Lower leg skin (tissue), 4 donors: Measurements from ENCODE around the gene B3GNT4. TPM values are rescaled to one million over a fixed set of nuclear protein-coding genes. Genes with fewer than 3 reads are reported as not detected.
A peak's percentile ranks its signal among the peaks of the same experiment; 100 is the strongest.

Experiments
- DNase-seq, 2 donors: peaks; one replicate each; pipeline ENCODE4 v3.0.0-alpha.2; 2019; ENCODE audit warnings: low spot score in 2 of 2
- H3K4me3 ChIP-seq: fragments of 200-600 bp; sonication (generic); 2 replicates; pipeline ENCODE4 v1.5.1; 2017; ENCODE audit warnings: mild to moderate bottlenecking, low read depth; ENCODE audit not compliant: poor library complexity, severe bottlenecking
- CTCF ChIP-seq, 3 donors: fragments of 450-650 bp; IDR thresholded peaks; one replicate each; pipeline ENCODE4 v1.5.1; 2016; ENCODE audit warnings: antibody characterized with exemption in 3 of 3, mild to moderate bottlenecking in 3 of 3, moderate library complexity in 2 of 3
- POLR2A ChIP-seq, 2 donors: fragments of 450-650 bp; IDR thresholded peaks; one replicate each; pipeline ENCODE4 v1.6.1; 2016 to 2017; ENCODE audit warnings: antibody characterized with exemption in 2 of 2, mild to moderate bottlenecking in 1 of 2, moderate library complexity in 1 of 2
- WGBS, 2 donors: methylation state at CpG; one replicate each; pipeline ENCODE4 v1.1.5; 2018; 5-methylcytosine and 5-hydroxymethylcytosine counted together
- intact Hi-C: fragments of 100-400 bp; cut with DNase I; formaldehyde crosslinking; loops from one replicate; pipeline ENCODE4 v1.15.0; 2023; ENCODE audit warnings: low total_unique reads
- total RNA-seq, 4 donors: library from RNA; depleted of rRNA; stranded (reverse); fragments of >200 nt; gene quantifications; one replicate each; pipeline ENCODE4 v1.1.0, GENCODE V29; 2016

Gene B3GNT4
- total RNA-seq, 4 donors from 2014 or later, result 7.4 to 14.9 (median 8.1) TPM

GRCh38 chr12:122215771-122216170, 12.3 kb downstream of the B3GNT4 start:
- intact Hi-C loops, result no loop called here
- TF ChIP-seq CTCF (IDR thresholded peaks at IDR 0.05) (no peak), POLR2A (IDR thresholded peaks at IDR 0.05) (no peak)
- no peak for DNase-seq
- H3K4me3 ChIP-seq, result no peak overlapping the region
- 87 to 91% methylated on average over 5 of the region's 5 CpGs for WGBS, 2 donors

DNA sequence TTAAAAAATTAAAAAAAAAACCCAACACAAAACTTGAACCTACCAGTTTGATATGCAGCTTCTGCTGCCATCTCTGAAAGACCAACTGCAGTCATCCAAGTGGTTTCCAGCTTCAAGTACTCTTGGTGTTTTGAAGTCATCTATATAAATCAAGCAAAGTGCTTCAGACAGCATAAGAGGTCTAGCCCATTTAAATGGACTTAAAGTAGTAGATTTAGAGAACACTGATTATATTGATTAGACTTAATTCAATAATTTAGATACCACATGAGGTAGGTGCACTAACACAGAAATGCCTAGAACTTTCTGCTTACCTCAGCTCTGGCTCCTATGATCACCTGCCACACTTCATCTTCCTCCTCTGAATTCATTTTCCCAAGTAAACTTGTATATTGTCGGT, 12.9 kb downstream of the B3GNT4 start:
- TF ChIP-seq POLR2A (IDR thresholded peaks at IDR 0.05), result no peak
- TF ChIP-seq CTCF (IDR thresholded peaks at IDR 0.05), result no peak
- intact Hi-C loops, result no loop called here
- H3K4me3 ChIP-seq, result no peak overlapping the region
- no peak for DNase-seq
- 97 to 98% methylated on average over 1 of the region's 1 CpG for WGBS, 2 donors

DNA sequence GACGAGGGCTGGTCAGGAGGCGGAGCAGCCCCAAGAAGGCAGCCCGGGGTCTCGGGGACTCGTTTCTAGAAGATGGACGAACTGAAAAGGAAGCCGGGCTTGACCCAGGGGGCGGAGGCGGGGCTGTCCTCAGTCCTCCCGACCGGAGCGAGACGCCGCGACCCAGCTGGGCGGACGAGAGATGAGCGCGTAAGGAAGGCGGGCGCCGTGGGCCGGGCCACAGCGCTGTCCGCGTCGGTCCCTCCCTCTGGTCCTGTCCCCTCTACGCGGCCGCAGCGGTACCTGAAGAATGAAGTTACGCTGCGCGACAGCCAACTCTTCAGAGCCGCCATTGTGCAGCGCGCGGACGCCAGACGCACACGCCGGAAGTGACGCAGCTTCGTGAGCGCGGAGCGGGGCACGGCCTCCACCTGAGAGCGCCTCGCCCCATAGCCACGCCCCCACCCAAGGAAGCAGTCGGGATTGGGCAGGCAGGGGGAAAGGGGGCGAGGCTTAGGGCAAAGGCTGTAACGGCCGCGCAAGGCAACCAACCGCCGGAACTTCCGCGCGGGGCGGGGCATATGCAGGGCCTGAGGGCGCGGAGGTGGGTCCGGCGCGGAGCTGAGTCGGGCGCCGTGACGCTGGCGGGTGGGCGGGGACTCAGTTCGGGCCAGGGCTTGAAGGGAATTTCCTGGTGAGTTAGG, 22.3 kb downstream of the B3GNT4 start, which contains the start of gene DIABLO:
Gene DIABLO (minus strand): TSS at position 370 of the 683 bp plus-strand sequence. CDS start 38 bp downstream, at position 332.
- peak; percentile 99 to 100 for DNase-seq
- WGBS, 2 donors, result 0 to 1% methylated on average over 46 to 70 of the region's 74 CpGs
- no peak for TF ChIP-seq CTCF (IDR thresholded peaks at IDR 0.05)
- TF ChIP-seq POLR2A (IDR thresholded peaks at IDR 0.05), result peak in 1 of 2 donors; percentile 86
- H3K4me3 ChIP-seq, result peak within 1 kb of the TSS; percentile 91
- intact Hi-C loops, result no loop called here

DNA sequence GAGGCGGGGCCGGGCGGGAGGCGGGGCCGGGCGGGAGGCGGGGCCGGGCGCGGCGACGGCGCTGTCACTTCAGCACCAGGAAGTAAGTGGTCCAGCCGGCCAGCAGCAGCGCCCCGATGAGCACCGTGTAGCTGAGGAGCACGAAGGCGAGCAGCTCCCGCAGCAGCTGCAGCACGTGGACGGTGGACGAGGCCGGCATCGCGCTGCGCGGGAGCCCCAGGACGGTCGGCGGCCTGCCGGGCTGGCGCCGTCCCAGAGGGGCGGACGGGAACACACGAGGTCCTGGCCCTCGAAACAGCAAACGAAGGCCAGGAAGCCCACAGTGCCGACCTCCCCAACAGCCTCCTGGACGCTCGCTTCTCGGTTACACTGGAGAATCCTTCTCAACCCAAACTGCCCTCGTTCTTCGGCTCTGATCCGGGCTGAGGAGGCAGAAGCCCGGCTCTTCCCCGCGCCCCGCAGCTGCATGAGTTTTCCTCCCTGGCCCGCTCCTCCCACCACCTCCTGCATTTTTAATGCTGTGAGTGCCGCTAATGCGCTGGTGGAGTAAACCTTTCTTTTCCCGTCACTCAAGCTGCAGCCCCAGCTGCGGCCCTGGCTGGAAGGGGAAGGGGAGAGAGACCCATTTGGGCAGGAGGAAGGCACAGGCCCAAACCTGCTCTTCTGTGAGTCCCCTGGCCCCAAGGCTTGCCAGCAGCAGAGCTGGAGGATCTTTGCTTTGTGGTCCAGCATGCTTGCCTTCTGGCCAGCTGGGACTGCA, 23.0 kb downstream of the B3GNT4 start:
- DNase-seq, result no peak
- no peak for TF ChIP-seq POLR2A (IDR thresholded peaks at IDR 0.05)
- WGBS, 2 donors, result 7 to 10% methylated on average over 30 to 36 of the region's 55 CpGs
- H3K4me3 ChIP-seq, result no peak overlapping the region
- intact Hi-C loops, result no loop called here

- 91 to 92% methylated on average over 17 of the region's 17 CpGs for WGBS, 2 donors
- intact Hi-C loops, result no loop called here
- no peak for DNase-seq
- no peak overlapping the region for H3K4me3 ChIP-seq
- TF ChIP-seq CTCF (IDR thresholded peaks at IDR 0.05), result no peak
- no peak for TF ChIP-seq POLR2A (IDR thresholded peaks at IDR 0.05)
Measured at GRCh38 chr12:122227341-122227740, 23.8 kb downstream of the B3GNT4 start.

DNA sequence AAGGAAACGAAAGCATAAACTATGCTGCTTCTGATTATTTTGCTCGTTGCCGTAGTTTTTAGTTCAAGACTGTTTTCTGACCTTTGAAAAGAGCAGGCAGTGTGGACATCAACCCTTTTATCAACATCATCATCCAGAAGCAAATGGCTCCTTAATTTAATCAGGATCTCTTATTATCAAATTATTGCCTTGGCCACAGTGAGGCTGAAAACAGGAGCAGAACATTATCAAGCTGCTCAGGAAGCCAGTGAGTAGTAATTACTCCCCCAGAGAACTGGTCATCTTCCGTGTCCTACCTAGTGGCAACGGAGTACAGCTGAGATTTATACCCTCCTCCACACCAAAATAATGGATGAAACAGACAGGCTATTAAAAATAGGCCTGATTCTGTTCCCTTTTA, 24.6 kb downstream of the B3GNT4 start:
- DNase-seq, result no peak
- intact Hi-C loops, result no loop called here
- H3K4me3 ChIP-seq, result no peak overlapping the region
- 93 to 95% methylated on average over 5 of the region's 5 CpGs for WGBS, 2 donors
- TF ChIP-seq POLR2A (IDR thresholded peaks at IDR 0.05) (no peak), CTCF (IDR thresholded peaks at IDR 0.05) (no peak)
